HL-60 (cell line): Measurements from ENCODE around the gene BRD8.

Experiments
- CTCF ChIP-seq: IDR thresholded peaks from one replicate; pipeline ENCODE4 v1.5.1; 2011; ENCODE audit warnings: low read length, control low read depth, inconsistent platforms; ENCODE audit not compliant: insufficient read depth
- GABPA ChIP-seq: IDR thresholded peaks from 2 replicates; pipeline ENCODE4 v1.6.1; 2012; ENCODE audit warnings: low read depth
- POLR2AphosphoS5 ChIP-seq: IDR thresholded peaks from 2 replicates; pipeline ENCODE4 v1.6.1; 2012; ENCODE audit warnings: low read depth
- SPI1 ChIP-seq: IDR thresholded peaks from 2 replicates; pipeline ENCODE4 v1.6.1; 2012; ENCODE audit warnings: low read depth, mild to moderate bottlenecking, borderline replicate concordance
- TF ChIP-seq, protein P1 (sequence below): IDR thresholded peaks from 2 replicates; pipeline ENCODE4 v1.6.1; 2012; ENCODE audit warnings: low read depth; ENCODE audit not compliant: insufficient replicate concordance

GRCh38 chr5:138110266-138110963, 68.0 kb downstream of the BRD8 start:
- TF ChIP-seq CTCF = no peak
- TF ChIP-seq POLR2AphosphoS5 = no peak
- TF ChIP-seq, protein P1, sequence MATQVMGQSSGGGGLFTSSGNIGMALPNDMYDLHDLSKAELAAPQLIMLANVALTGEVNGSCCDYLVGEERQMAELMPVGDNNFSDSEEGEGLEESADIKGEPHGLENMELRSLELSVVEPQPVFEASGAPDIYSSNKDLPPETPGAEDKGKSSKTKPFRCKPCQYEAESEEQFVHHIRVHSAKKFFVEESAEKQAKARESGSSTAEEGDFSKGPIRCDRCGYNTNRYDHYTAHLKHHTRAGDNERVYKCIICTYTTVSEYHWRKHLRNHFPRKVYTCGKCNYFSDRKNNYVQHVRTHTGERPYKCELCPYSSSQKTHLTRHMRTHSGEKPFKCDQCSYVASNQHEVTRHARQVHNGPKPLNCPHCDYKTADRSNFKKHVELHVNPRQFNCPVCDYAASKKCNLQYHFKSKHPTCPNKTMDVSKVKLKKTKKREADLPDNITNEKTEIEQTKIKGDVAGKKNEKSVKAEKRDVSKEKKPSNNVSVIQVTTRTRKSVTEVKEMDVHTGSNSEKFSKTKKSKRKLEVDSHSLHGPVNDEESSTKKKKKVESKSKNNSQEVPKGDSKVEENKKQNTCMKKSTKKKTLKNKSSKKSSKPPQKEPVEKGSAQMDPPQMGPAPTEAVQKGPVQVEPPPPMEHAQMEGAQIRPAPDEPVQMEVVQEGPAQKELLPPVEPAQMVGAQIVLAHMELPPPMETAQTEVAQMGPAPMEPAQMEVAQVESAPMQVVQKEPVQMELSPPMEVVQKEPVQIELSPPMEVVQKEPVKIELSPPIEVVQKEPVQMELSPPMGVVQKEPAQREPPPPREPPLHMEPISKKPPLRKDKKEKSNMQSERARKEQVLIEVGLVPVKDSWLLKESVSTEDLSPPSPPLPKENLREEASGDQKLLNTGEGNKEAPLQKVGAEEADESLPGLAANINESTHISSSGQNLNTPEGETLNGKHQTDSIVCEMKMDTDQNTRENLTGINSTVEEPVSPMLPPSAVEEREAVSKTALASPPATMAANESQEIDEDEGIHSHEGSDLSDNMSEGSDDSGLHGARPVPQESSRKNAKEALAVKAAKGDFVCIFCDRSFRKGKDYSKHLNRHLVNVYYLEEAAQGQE = no peak
- no peak for TF ChIP-seq GABPA
- TF ChIP-seq SPI1 = no peak
